Hypothalamus (tissue), 51 donors: Measurements from ENCODE around the gene AP3B1.

Experiments
- DNase-seq, 51 donors: peaks; one replicate each; lab custom pipeline; 2025; lab: John Stamatoyannopoulos, UW

AP3B1 gene

GRCh38 chr5:78289911-78290310 is 4.6 kb downstream of the AP3B1 start:
- no peak for DNase-seq

GRCh38 chr5:78288246-78288645 is 6.3 kb downstream of the AP3B1 start:
- no peak for DNase-seq

GRCh38 chr5:78287833-78288232 is 6.7 kb downstream of the AP3B1 start:
- no peak for DNase-seq

GRCh38 chr5:78287169-78287568 is 7.3 kb downstream of the AP3B1 start:
- no peak for DNase-seq

- no peak for DNase-seq
These were observed 8.2 kb downstream of the AP3B1 start for GRCh38 chr5:78286290-78286689.

GRCh38 chr5:78283802-78284201 is 10.7 kb downstream of the AP3B1 start:
- no peak for DNase-seq

- no peak for DNase-seq
These were observed 11.4 kb downstream of the AP3B1 start for GRCh38 chr5:78283105-78283504.

- peak in 8 of 51 donors; percentile 2 to 45 (median 22) for DNase-seq
These were observed 14.2 kb downstream of the AP3B1 start for GRCh38 chr5:78280261-78280660.

GRCh38 chr5:78279194-78279593 is 15.3 kb downstream of the AP3B1 start:
- DNase-seq = no peak

- DNase-seq = no peak
These were observed 16.8 kb downstream of the AP3B1 start for GRCh38 chr5:78277715-78278114.

GRCh38 chr5:78275998-78276543 is 18.4 kb downstream of the AP3B1 start:
- no peak for DNase-seq

GRCh38 chr5:78274540-78275197 is 19.8 kb downstream of the AP3B1 start:
- no peak for DNase-seq

- no peak for DNase-seq
These were observed 21.1 kb downstream of the AP3B1 start for GRCh38 chr5:78273436-78273835.

GRCh38 chr5:78271766-78272165 is 22.7 kb downstream of the AP3B1 start:
- DNase-seq = no peak

- DNase-seq = no peak
These were observed 25.3 kb downstream of the AP3B1 start for GRCh38 chr5:78269088-78269703.

- no peak for DNase-seq
These were observed 26.1 kb downstream of the AP3B1 start for GRCh38 chr5:78268356-78268755.

GRCh38 chr5:78265163-78265562 is 29.3 kb downstream of the AP3B1 start:
- DNase-seq = no peak

GRCh38 chr5:78264600-78264999 is 29.9 kb downstream of the AP3B1 start:
- no peak for DNase-seq

GRCh38 chr5:78260771-78261170 is 33.7 kb downstream of the AP3B1 start:
- DNase-seq = no peak

- DNase-seq = no peak
These were observed 41.3 kb downstream of the AP3B1 start for GRCh38 chr5:78253201-78253600.

- no peak for DNase-seq
These were observed 41.8 kb downstream of the AP3B1 start for GRCh38 chr5:78252715-78253114.

GRCh38 chr5:78251663-78252284 is 42.7 kb downstream of the AP3B1 start:
- DNase-seq = no peak
